ENCODE results near the gene DOHH.

DNA sequence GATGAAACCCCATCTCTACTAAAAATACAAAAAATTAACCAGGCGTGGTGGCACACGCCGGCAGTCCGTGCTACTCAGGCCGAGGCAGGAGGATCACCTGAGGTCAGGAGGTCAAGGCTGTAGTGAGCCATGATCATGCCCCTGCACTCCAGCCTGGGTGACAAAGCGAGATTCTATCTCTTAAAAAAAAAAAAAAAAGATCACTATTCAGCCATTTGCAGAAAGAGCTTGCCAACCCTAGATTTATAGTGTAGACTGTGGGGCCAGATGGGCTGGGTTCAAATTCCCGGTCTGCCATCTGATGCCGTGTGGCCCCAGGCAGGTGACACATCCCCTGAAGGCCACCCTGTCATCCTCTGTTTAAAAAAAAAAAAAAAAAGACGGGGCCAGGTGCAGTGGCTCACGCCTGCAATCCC lies 49.0 kb downstream of the DOHH start:
- TF ChIP-seq POLR2A (IDR thresholded peaks at IDR 0.05), result no peak
- TF ChIP-seq, protein P1, sequence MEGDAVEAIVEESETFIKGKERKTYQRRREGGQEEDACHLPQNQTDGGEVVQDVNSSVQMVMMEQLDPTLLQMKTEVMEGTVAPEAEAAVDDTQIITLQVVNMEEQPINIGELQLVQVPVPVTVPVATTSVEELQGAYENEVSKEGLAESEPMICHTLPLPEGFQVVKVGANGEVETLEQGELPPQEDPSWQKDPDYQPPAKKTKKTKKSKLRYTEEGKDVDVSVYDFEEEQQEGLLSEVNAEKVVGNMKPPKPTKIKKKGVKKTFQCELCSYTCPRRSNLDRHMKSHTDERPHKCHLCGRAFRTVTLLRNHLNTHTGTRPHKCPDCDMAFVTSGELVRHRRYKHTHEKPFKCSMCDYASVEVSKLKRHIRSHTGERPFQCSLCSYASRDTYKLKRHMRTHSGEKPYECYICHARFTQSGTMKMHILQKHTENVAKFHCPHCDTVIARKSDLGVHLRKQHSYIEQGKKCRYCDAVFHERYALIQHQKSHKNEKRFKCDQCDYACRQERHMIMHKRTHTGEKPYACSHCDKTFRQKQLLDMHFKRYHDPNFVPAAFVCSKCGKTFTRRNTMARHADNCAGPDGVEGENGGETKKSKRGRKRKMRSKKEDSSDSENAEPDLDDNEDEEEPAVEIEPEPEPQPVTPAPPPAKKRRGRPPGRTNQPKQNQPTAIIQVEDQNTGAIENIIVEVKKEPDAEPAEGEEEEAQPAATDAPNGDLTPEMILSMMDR (IDR thresholded peaks at IDR 0.05), result no peak
